ENCODE measurements around the gene CA4.
"Not testable (repeated sequence)": the region's sequence is repeated elsewhere in the genome, so short reads cannot be mapped to it uniquely, and the experiment has no call there.

Gene CA4

GRCh38 chr17:60155815-60156214, 6.0 kb downstream of the CA4 start:
- DNase-seq: no peak

- DNase-seq: no peak
Measured at GRCh38 chr17:60156746-60157145, 7.0 kb downstream of the CA4 start.

- DNase-seq: no peak
Measured at GRCh38 chr17:60157487-60158040, 7.8 kb downstream of the CA4 start.

DNA sequence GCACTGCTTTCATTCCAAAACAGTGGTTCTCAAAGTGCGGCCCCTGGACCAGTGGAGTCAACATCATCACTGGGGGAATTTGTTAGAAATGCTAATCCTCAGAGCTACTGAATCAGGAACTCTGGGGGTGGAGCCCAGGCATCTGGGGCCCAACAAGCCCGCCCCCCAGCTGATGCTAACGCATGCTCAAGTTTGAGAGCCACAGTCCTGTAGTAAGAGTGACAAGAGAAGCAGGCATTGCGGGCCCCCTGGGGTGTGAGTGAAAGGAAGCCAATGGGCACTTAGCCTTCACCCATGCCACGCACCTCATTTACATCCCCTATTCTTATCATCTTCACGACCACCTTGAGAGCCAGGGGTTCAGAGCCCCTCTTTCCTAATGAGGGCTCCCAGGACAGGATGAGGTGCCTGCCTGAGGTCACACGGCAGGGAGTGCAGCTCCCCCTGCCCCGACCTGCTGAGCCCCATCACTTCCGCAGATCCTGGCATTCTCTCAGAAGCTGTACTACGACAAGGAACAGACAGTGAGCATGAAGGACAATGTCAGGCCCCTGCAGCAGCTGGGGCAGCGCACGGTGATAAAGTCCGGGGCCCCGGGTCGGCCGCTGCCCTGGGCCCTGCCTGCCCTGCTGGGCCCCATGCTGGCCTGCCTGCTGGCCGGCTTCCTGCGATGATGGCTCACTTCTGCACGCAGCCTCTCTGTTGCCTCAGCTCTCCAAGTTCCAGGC, 9.1 kb downstream of the CA4 start:
- no peak for DNase-seq

- DNase-seq: no peak
Measured at GRCh38 chr17:60159479-60159866, 9.7 kb downstream of the CA4 start.

DNA sequence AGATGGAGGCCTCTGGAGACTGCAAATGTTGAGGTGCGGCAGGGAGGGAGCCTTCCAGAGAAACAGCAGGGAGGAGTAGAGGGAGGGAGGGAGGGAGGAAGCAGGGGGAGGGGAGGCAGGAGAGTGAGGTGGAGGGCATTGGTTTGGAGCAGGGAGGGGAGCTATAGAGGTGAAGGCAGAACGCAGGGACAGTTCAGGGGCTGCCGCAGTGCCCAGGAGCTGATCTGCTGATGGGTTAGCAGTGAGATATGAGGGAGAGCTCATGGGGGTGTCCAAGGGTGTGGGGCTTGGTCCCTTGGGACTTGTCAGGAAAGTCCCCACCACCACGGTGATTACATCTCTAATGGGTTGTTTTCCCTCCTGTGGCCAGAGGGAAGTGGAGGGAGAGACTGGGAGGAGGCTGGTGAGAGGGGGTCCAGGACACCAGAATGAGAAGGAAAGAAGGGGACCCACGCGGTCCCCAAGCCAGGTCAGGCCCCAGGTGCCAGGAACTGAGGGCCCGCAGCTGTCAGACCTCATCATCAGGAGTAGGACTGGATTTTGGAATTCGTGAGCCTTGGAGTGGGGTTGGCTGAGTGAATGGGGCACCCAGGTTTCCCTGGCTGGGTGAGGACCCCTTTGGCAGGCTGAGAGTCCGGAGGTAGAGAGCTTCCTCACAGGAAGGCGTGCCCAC, 11.2 kb downstream of the CA4 start:
- DNase-seq: no peak

DNA sequence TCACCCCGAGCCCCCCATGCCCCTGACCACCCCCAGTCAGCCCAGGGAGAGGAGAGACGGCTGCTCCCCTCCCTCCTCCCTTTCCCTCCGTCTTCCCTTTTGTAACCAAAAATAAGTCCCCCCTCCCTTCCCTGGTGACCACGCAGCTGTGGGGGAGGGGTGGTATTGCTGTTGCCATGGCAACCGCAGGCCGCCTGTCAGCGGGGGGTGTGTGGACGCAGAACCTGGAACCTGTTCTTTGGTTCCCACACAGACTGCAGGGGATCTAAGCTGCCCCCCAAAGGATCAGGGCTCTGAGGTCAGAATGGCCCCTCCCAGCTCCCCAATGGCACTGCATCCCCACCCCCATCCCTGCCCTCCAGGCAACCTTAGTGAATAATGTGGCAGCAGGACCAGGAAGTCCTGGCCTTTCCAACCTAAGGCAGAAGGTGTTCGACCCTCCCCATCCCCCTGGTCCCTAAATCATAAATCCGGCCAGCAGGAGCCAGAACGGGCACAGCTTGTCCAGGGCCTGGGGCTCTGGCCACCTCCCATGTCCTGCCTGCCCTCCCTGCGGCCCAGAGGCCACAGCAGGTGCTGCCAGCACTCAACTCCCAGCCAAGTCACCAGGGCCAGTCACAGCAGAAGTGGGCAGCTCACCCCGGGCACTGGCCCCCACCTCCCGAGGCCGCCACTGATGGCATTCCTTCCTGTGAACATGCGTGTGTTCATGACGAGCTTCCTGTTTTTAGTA, 12.0 kb downstream of the CA4 start:
- peak in 1 of 2 donors; percentile 34 for DNase-seq

DNA sequence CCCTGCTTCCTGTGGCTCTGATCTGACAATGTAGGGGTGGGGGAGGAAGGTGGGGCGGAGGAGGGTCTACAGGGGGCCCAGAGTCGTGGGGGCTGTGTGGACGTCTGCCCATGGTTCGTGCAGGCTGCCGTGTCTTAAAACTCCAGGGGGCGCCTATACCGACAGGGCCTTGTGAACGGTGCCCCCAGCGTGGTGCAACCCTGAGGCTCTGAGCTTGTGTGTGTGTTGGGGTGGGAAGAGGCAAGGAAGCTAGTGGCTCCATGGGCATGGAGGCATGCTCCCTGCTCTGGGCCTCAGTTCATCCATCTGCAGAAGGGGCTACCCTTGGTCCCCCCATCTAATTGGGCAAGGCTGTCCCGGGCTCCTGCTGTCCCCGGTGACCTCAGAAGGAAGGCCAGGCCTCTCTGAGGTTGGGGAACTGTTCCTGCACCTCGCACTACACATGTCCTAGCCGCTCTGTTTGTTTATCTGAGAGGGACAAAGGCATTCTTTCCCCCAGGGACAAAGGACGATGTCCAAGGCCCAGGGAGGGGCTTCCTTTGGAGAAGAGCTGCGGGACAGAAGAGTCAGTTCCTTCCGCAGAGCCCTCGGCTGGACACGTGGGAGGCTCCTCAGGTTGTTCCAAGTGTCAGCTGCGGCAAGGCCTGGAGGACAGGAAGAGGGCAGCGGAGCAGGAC, 13.5 kb downstream of the CA4 start:
- no peak for DNase-seq

- no peak for DNase-seq
Measured at GRCh38 chr17:60164164-60164563, 14.4 kb downstream of the CA4 start.

DNA sequence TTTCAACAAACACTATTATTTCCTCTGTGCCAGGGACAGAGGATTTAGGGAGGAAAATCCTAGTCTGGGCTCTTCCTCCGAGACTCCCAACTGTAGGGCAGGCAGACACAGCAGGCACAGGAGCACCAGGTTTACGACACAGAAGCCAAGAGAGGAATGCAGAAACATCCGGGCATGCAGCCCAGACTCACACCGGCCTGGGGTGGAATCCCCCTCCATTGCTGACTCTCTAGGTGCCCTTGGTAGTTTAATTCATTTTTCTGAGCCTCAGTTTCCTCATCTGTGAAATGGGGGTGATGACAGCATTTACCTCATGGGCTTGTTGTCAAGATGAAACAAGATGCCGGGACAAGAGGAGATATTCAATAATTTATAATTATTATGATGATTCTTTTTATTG, 14.9 kb downstream of the CA4 start:
- DNase-seq: no peak

DNA sequence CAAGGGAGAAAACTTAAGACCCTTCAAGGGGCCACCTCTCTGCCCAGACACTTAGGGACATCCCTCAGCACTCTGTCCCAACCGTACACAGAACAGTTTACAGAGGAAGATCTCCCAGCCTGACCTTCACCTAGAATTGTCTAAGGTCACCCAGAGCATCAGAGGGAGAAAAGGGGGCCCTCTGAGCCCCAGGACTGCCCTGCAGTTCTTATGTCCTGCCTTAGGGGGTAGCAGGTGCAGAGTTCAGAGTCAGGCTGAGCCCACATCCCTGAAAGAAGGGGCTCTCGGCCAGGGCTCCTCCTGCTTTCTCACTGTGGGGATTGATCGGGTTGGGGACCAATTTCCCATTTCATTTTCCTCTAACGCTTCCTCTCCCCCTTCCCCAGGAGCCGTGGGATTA, 15.4 kb downstream of the CA4 start:
- no peak for DNase-seq

DNA sequence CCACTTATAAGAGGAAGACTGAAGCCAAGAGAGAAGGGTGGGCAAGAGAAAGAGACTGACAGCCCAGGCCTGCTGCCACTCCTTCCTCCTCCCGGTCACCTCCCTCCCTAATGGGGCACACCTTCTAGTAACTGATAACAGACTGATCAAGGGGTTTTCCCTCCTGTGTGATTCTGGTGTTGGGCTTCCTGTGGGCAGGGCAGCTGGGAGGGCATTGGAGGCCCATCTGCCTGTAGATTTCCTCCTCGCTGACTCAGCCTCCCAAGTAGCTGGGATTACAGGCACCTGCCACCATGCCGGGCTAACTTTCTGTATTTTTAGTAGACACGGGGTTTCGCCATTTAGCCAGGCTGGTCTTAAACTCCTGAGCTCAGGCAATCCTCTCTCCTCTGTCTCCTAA, 16.2 kb downstream of the CA4 start:
- no peak for DNase-seq

GRCh38 chr17:60167065-60167741, 17.4 kb downstream of the CA4 start:
- no peak for DNase-seq

DNA sequence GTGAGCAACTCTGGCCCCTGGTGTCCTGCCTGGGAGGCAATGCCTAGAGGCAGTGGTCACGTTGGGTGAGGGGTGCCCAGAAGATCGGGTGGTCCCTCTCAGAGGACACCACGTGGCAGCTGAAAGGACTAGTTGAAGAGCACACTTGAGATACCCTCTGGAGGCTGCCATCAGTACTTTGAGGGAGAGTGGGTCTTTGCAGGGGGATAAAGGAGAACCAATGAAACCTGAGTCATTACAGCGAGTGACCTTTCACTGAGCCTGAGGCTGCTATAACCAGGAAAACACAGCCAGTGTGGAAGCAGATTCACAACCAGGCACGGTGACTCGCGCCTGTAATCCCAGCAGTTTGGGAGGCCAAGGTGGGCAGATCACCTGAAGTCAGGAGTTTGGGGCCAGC, 18.9 kb downstream of the CA4 start:
- DNase-seq: no peak

- peak; percentile 26 to 42 for DNase-seq
Measured at GRCh38 chr17:60169921-60170817, 20.4 kb downstream of the CA4 start.

- no peak for DNase-seq
Measured at GRCh38 chr17:60170835-60171752, 21.3 kb downstream of the CA4 start.

DNA sequence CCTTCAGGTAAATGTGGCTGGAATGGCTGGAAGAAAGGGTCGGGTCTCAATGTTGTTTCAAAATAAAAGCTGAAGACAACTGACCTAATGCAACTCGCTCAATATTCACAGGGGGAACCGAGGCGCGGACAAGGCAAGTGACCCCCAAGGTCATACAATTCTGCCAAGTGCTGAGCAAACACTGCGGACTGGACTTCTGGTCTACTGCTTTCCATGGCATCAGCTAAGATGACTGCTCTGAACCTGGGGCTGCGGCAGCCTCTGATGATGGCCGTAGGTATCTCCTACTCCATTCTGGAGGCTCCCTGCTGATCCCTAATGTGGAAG, 21.9 kb downstream of the CA4 start:
- DNase-seq: no peak

- DNase-seq: no peak
Measured at GRCh38 chr17:60173304-60173819, 23.6 kb downstream of the CA4 start.

- no peak for DNase-seq
Measured at GRCh38 chr17:60174035-60174434, 24.3 kb downstream of the CA4 start.

DNA sequence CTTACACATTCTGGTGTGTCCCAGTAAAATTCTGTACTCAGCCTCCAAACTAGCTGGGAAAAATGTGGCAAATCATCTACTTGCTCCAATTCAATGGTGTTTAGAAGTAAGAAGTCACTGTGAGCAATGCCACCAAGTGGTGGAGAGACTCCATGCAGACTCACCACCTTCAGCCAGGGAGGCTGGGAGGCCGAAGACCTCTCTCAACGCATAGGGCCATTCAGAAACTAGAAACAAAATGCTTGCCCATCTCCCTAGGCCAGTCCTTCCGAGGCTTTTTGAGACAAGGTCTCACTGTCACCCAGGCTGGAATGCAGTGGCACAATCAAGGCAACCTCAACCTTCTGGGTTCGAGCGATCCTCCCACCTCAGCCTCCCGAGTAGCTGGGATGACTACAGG, 25.0 kb downstream of the CA4 start:
- not testable (repeated sequence) for DNase-seq

All from CD4-positive, alpha-beta T cell treated with Interleukin-1 beta for 1 hour (primary cell).